Gastroesophageal sphincter (tissue), 4 donors: Measurements from ENCODE around the gene CADM1. TPM values are rescaled to one million over a fixed set of nuclear protein-coding genes. Genes with fewer than 3 reads are reported as not detected.

Source experiments
- ATAC-seq: fragments of 150-250 bp; one replicate; pipeline ENCODE4 v1.9.1; 2016; ENCODE audit warnings: mild to moderate bottlenecking, moderate library complexity
- H3K27ac ChIP-seq, 4 donors: fragments of 200-600 bp; sonication (generic) in 3 of 4; 1 replicate in 3 of 4; 2 replicates in 1 of 4; pipeline ENCODE4 v1.5.1; 2016 to 2019
- H3K27me3 ChIP-seq: fragments of 200-600 bp; sonication (generic); one replicate; pipeline ENCODE4 v1.5.1; 2019
- H3K36me3 ChIP-seq, 2 donors: fragments of 200-600 bp; sonication (generic); one replicate each; pipeline ENCODE4 v1.5.1; 2019; ENCODE audit warnings: control low read depth in 1 of 2
- H3K4me1 ChIP-seq, 3 donors: fragments of 200-600 bp; sonication (generic); 1 replicate in 2 of 3; 2 replicates in 1 of 3; pipeline ENCODE4 v1.5.1; 2016 to 2019; ENCODE audit warnings: control low read depth in 2 of 3
- H3K4me3 ChIP-seq, 2 donors: fragments of 200-600 bp; sonication (generic); one replicate each; pipeline ENCODE4 v1.5.1; 2019; ENCODE audit warnings: mild to moderate bottlenecking in 1 of 2, moderate library complexity in 1 of 2
- H3K9me3 ChIP-seq, 3 donors: fragments of 200-600 bp; sonication (generic); one replicate each; pipeline ENCODE4 v1.5.1; 2017 to 2019; ENCODE audit warnings: control low read depth in 2 of 3
- EP300 ChIP-seq: sonication (generic); formaldehyde crosslinking; IDR thresholded peaks from one replicate; pipeline ENCODE4 v1.6.1; 2017; ENCODE audit warnings: antibody characterized with exemption, mild to moderate bottlenecking
- POLR2A ChIP-seq, 2 donors: fragments of 450-650 bp; IDR thresholded peaks; one replicate each; pipeline ENCODE4 v1.6.1; 2017; ENCODE audit warnings: antibody characterized with exemption in 2 of 2, mild to moderate bottlenecking in 2 of 2, moderate library complexity in 1 of 2
- POLR2AphosphoS5 ChIP-seq: sonication (generic); formaldehyde crosslinking; IDR thresholded peaks from one replicate; pipeline ENCODE4 v1.6.1; 2017; ENCODE audit warnings: antibody characterized with exemption
- WGBS, 2 donors: methylation state at CpG; one replicate each; pipeline ENCODE4 v1.1.5; 2018; ENCODE audit warnings: low coverage in 1 of 2; 5-methylcytosine and 5-hydroxymethylcytosine counted together
- total RNA-seq, 4 donors: library from RNA; depleted of rRNA; stranded (reverse); fragments of >200 nt; gene quantifications; one replicate each; pipeline ENCODE4 v1.1.0, GENCODE V29; 2016
- TF ChIP-seq, protein P1 (sequence below), 4 experiments: fragments of 200-600 bp in 2 of 4; fragments of 450-650 bp in 2 of 4; sonication (generic) in 1 of 4; IDR thresholded peaks; one replicate each; pipeline ENCODE4 v1.5.1; 2017 to 2019; ENCODE audit warnings: antibody characterized with exemption in 4 of 4, mild to moderate bottlenecking in 2 of 4, moderate library complexity in 2 of 4

The CADM1 gene
- total RNA-seq, 4 donors from 2014 or later = 10.4 to 23.5 (median 17.1) TPM

DNA sequence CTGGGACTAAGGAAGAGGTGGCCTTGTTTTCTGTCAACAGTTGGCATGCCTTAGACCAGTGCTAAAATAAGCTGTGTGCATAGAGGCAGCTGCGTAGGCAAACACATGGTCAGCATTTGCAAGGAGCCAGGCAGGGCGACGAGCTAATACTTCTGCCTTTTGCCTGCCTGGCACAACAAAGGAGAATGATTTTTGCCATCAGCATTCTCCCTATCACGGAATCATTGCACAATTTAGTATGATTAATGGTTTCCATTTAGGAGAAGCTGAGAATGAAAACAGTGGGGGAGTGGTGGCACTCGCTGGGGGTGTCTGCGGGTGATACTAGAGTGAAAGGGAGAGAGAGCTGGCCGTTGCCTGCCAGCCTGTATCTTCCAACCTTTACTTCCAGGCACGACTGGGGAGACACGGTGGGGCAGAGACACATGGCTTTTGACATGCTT lies 336.0 kb downstream of the CADM1 start:
- no peak for ATAC-seq
- Histone ChIP-seq H3K4me3 (no peak overlapping the region), H3K36me3 (no peaks in the 10 kb centered on the region), H3K4me1 (no peaks in the 10 kb centered on the region), H3K27me3 (peaks cover 47% of the 10 kb centered on the region), H3K27ac (no peak overlapping the region), H3K9me3 (no peaks in the 10 kb centered on the region)
- WGBS, 2 donors = 56 to 66% methylated on average over 6 to 8 of the region's 9 CpGs
- TF ChIP-seq, protein P1, sequence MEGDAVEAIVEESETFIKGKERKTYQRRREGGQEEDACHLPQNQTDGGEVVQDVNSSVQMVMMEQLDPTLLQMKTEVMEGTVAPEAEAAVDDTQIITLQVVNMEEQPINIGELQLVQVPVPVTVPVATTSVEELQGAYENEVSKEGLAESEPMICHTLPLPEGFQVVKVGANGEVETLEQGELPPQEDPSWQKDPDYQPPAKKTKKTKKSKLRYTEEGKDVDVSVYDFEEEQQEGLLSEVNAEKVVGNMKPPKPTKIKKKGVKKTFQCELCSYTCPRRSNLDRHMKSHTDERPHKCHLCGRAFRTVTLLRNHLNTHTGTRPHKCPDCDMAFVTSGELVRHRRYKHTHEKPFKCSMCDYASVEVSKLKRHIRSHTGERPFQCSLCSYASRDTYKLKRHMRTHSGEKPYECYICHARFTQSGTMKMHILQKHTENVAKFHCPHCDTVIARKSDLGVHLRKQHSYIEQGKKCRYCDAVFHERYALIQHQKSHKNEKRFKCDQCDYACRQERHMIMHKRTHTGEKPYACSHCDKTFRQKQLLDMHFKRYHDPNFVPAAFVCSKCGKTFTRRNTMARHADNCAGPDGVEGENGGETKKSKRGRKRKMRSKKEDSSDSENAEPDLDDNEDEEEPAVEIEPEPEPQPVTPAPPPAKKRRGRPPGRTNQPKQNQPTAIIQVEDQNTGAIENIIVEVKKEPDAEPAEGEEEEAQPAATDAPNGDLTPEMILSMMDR (IDR thresholded peaks at IDR 0.05) = no peak
- TF ChIP-seq EP300 (no peak), POLR2AphosphoS5 (no peak), POLR2A (IDR thresholded peaks at IDR 0.05) (no peak)

- no peak for ATAC-seq
- Histone ChIP-seq H3K4me1 (no peaks in the 10 kb centered on the region), H3K27me3 (peaks cover 55% of the 10 kb centered on the region), H3K4me3 (no peak overlapping the region), H3K9me3 (no peaks in the 10 kb centered on the region), H3K36me3 (no peaks in the 10 kb centered on the region), H3K27ac (no peak overlapping the region)
- no peak for TF ChIP-seq EP300
- no peak for TF ChIP-seq POLR2AphosphoS5
- TF ChIP-seq, protein P1 (IDR thresholded peaks at IDR 0.05) = no peak
- TF ChIP-seq POLR2A (IDR thresholded peaks at IDR 0.05) = no peak
- 67 to 77% methylated on average over 1 to 3 of the region's 4 CpGs for WGBS, 2 donors
Observed at GRCh38 chr11:115167456-115167855, 336.8 kb downstream of the CADM1 start.

DNA sequence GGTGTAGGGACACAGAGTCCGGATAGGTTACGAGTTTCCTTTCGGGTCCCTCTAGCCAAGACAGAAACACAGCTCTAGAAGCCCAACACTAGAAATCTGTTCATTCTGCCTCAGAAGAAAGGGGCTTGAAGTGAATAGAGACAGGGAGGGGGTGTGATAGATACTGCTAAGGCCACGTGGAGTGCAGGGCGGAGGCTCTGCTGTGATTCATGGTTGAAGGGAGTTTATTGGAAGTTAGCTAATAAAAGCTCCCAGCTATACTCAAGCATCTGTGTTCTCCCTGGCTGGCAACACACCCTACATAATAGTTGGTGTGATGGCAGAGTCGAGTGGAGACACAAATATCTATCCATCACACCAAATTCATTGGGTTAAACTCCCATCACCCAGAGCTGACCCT lies 337.4 kb downstream of the CADM1 start:
- Histone ChIP-seq H3K36me3 (no peaks in the 10 kb centered on the region), H3K27me3 (peaks cover 61% of the 10 kb centered on the region), H3K27ac (no peak overlapping the region), H3K4me3 (no peak overlapping the region), H3K4me1 (no peaks in the 10 kb centered on the region), H3K9me3 (no peaks in the 10 kb centered on the region)
- no peak for ATAC-seq
- TF ChIP-seq POLR2A (IDR thresholded peaks at IDR 0.05) (no peak), EP300 (no peak), POLR2AphosphoS5 (no peak)
- TF ChIP-seq, protein P1 (IDR thresholded peaks at IDR 0.05) = no peak
- 16 to 68% methylated on average over 3 to 6 of the region's 6 CpGs for WGBS, 2 donors

GRCh38 chr11:115164774-115165173 lies 339.4 kb downstream of the CADM1 start:
- H3K4me3 ChIP-seq = no peak overlapping the region
- no peak overlapping the region for H3K27ac ChIP-seq
- H3K9me3 ChIP-seq = no peaks in the 10 kb centered on the region
- WGBS, 2 donors = 72 to 100% methylated on average over 1 to 6 of the region's 6 CpGs
- TF ChIP-seq POLR2A (IDR thresholded peaks at IDR 0.05) = no peak
- no peak for TF ChIP-seq POLR2AphosphoS5
- TF ChIP-seq EP300 = no peak
- TF ChIP-seq, protein P1 (IDR thresholded peaks at IDR 0.05) = no peak
- no peak for ATAC-seq
- H3K36me3 ChIP-seq = no peaks in the 10 kb centered on the region
- peaks cover 72% of the 10 kb centered on the region for H3K27me3 ChIP-seq
- H3K4me1 ChIP-seq = no peaks in the 10 kb centered on the region

DNA sequence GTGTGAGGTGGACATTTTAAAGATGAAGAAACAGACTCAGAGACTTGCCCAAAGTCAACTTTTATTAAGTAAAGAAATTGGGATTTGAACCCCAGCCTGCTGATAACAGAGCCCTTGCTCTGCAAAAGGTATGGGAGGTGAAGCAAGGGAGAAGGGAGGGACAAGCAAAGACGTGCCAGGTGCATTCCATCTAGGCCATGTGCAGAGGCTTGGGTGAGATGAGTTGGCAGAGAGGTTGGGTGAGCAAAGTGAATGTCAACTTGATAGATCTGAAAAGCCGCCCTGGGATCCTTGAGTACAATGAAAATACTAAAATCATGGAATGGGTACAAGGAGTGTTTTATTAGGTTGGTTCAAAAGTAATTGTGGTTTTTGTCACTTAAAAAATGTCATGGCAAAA lies 341.3 kb downstream of the CADM1 start:
- no peaks in the 10 kb centered on the region for H3K9me3 ChIP-seq
- no peak for ATAC-seq
- H3K36me3 ChIP-seq = no peaks in the 10 kb centered on the region
- no peaks in the 10 kb centered on the region for H3K4me1 ChIP-seq
- H3K4me3 ChIP-seq = no peak overlapping the region
- peaks cover 72% of the 10 kb centered on the region for H3K27me3 ChIP-seq
- no peak for TF ChIP-seq EP300
- no peak for TF ChIP-seq POLR2AphosphoS5
- TF ChIP-seq POLR2A (IDR thresholded peaks at IDR 0.05) = no peak
- TF ChIP-seq, protein P1 (IDR thresholded peaks at IDR 0.05) = no peak
- no peak overlapping the region for H3K27ac ChIP-seq
- WGBS, 2 donors = 46 to 100% methylated on average over 1 to 2 of the region's 2 CpGs
